Vagina (tissue), 2 donors: Measurements from ENCODE around the gene SF3B2.

Source experiments
- POLR2A ChIP-seq, 2 donors: fragments of 450-650 bp; IDR thresholded peaks; one replicate each; pipeline ENCODE4 v1.6.1; 2017; ENCODE audit warnings: antibody characterized with exemption in 2 of 2, mild to moderate bottlenecking in 2 of 2, moderate library complexity in 2 of 2
- POLR2AphosphoS5 ChIP-seq, 2 donors: sonication (generic); formaldehyde crosslinking; IDR thresholded peaks; one replicate each; pipeline ENCODE4 v1.9.0; 2017; ENCODE audit warnings: antibody characterized with exemption in 2 of 2, mild to moderate bottlenecking in 2 of 2, low read depth in 1 of 2; ENCODE audit not compliant: insufficient read depth in 1 of 2
- TF ChIP-seq, protein P1 (sequence below), 3 experiments: fragments of 450-650 bp in 2 of 3; fragments of 200-600 bp in 1 of 3; sonication (generic) in 1 of 3; IDR thresholded peaks; one replicate each; pipeline ENCODE4 v1.5.1; 2017 to 2019; ENCODE audit warnings: antibody characterized with exemption in 3 of 3, mild to moderate bottlenecking in 2 of 3, moderate library complexity in 2 of 3

DNA sequence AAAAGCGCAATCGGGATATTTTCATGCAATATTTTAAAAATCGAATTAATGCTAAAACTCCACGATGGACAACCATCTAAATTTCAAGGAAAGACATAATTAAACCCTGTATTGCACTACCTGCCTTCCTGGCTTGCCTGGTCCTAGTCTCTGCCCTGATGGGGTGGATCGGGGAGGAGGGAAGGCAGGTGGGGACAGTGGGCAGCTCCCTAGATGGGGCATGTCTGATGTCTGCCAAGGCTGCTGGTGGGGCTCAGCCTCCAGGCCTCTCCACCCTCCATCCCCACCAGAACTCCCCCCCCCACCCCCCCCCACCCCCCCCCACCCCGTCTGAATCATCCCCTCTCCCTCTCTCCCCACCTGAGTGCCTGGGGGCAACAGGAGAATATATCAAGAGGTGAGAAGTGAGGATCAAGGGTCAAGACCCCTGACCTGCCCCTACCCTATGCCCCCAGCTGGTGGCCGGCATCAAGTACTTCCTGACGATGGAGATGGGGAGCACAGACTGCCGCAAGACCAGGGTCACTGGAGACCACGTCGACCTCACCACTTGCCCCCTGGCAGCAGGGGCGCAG is 39.7 kb upstream of the SF3B2 start:
- TF ChIP-seq, protein P1, sequence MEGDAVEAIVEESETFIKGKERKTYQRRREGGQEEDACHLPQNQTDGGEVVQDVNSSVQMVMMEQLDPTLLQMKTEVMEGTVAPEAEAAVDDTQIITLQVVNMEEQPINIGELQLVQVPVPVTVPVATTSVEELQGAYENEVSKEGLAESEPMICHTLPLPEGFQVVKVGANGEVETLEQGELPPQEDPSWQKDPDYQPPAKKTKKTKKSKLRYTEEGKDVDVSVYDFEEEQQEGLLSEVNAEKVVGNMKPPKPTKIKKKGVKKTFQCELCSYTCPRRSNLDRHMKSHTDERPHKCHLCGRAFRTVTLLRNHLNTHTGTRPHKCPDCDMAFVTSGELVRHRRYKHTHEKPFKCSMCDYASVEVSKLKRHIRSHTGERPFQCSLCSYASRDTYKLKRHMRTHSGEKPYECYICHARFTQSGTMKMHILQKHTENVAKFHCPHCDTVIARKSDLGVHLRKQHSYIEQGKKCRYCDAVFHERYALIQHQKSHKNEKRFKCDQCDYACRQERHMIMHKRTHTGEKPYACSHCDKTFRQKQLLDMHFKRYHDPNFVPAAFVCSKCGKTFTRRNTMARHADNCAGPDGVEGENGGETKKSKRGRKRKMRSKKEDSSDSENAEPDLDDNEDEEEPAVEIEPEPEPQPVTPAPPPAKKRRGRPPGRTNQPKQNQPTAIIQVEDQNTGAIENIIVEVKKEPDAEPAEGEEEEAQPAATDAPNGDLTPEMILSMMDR (IDR thresholded peaks at IDR 0.05): no peak
- TF ChIP-seq POLR2AphosphoS5 (IDR thresholded peaks at IDR 0.05; ENCODE audit: insufficient read depth in 1 of 2, low read depth in 1 of 2) (no peak), POLR2A (IDR thresholded peaks at IDR 0.05) (no peak)
